GM12891 (cell line): ENCODE data around the gene SEC24B.

Experiments
- POLR2A ChIP-seq: IDR thresholded peaks from 2 replicates; pipeline ENCODE4 v1.6.1; 2011; ENCODE audit warnings: low read depth, low read length, control low read depth
- POLR2AphosphoS5 ChIP-seq: IDR thresholded peaks from 2 replicates; pipeline ENCODE4 v1.6.1; 2011; ENCODE audit warnings: low read depth, low read length, control low read depth
- POU2F2 ChIP-seq: IDR thresholded peaks from 2 replicates; pipeline ENCODE4 v1.6.1; 2011; ENCODE audit warnings: low read depth, mild to moderate bottlenecking, control low read depth, low read length, moderate library complexity
- SPI1 ChIP-seq: IDR thresholded peaks from 2 replicates; pipeline ENCODE4 v1.6.1; 2011; ENCODE audit warnings: low read depth, low read length, control low read depth
- TAF1 ChIP-seq: IDR thresholded peaks from 2 replicates; pipeline ENCODE4 v1.6.1; 2011; ENCODE audit warnings: low read depth, low read length, control low read depth

DNA sequence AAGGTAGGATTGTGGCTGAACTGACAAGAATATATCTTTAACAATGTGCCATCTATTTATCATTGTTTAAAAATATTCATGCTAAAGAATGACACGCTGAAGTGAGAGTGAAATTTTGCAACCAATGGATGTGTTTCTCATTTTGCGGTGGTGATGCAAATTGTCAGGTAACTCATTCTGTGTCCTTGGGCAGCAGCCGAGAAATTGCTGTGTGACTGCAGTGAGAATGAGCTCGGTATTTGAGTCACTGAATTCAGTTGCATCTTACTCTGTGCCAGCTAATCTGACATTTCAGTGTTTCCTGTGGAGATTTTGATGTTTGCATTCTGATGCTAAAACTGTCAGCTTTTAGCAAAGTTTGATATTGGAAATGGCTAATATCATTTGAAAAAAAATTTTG, 154.6 kb downstream of the SEC24B start:
- no peak for TF ChIP-seq TAF1
- no peak for TF ChIP-seq POLR2A
- no peak for TF ChIP-seq POLR2AphosphoS5
- no peak for TF ChIP-seq SPI1
- peak; percentile 75; the same call in 1 of the 2 replicates for TF ChIP-seq POU2F2
